Thyroid gland (tissue), 4 donors: Measurements from ENCODE around the gene IQGAP3. TPM values are rescaled to one million over a fixed set of nuclear protein-coding genes. Genes with fewer than 3 reads are reported as not detected.
"Not testable (repeated sequence)": the region's sequence is repeated elsewhere in the genome, so short reads cannot be mapped to it uniquely, and the experiment has no call there.

ENCODE experiments used
- DNase-seq, 2 donors: peaks; one replicate each; pipeline ENCODE4 v3.0.0-alpha.2; 2019
- H3K27ac ChIP-seq, 3 donors: fragments of 200-600 bp; sonication (generic); 1 replicate in 2 of 3; 2 replicates in 1 of 3; pipeline ENCODE4 v1.5.1; 2016 to 2019; ENCODE audit warnings: mild to moderate bottlenecking in 1 of 3, moderate library complexity in 1 of 3
- H3K27me3 ChIP-seq: fragments of 200-600 bp; sonication (generic); one replicate; pipeline ENCODE4 v1.5.1; 2019
- H3K36me3 ChIP-seq, 2 donors: fragments of 200-600 bp; sonication (generic); one replicate each; pipeline ENCODE4 v1.5.1; 2016 to 2019
- H3K4me1 ChIP-seq, 2 donors: fragments of 200-600 bp; sonication (generic); one replicate each; pipeline ENCODE4 v1.5.1; 2017 to 2019
- H3K4me3 ChIP-seq, 3 donors: fragments of 200-600 bp; sonication (generic); replicated peaks in 1 of 3; 1 replicate in 2 of 3; 2 replicates in 1 of 3; pipeline ENCODE4 v1.5.1; 2016; ENCODE audit warnings: mild to moderate bottlenecking in 1 of 3
- H3K9me3 ChIP-seq: fragments of 200-600 bp; sonication (generic); one replicate; pipeline ENCODE4 v1.5.1; 2017
- POLR2A ChIP-seq, 2 donors: fragments of 450-650 bp; IDR thresholded peaks; one replicate each; pipeline ENCODE4 v1.6.1; 2017; ENCODE audit warnings: antibody characterized with exemption in 2 of 2, mild to moderate bottlenecking in 2 of 2, moderate library complexity in 1 of 2
- WGBS, 2 donors: methylation state at CpG; one replicate each; pipeline ENCODE4 v1.1.5; 2017; 5-methylcytosine and 5-hydroxymethylcytosine counted together
- intact Hi-C: fragments of 100-400 bp; cut with DNase I; formaldehyde crosslinking; loops from one replicate; pipeline ENCODE4 v1.15.1; 2023
- total RNA-seq, 4 donors: library from RNA; depleted of rRNA; stranded (reverse); fragments of >200 nt; gene quantifications; one replicate each; pipeline ENCODE4 v1.2.3, GENCODE V29; 2016
- TF ChIP-seq, protein P1 (sequence below), 6 experiments: fragments of 200-600 bp in 3 of 6; fragments of 450-650 bp in 3 of 6; sonication (generic) in 3 of 6; IDR thresholded peaks; one replicate each; pipeline ENCODE4 v1.5.1; 2016 to 2019; ENCODE audit warnings: antibody characterized with exemption in 6 of 6, mild to moderate bottlenecking in 2 of 6, inconsistent platforms in 1 of 6, moderate library complexity in 1 of 6

The IQGAP3 gene
- total RNA-seq, 4 donors from 2014 or later, result 0.15 to 1.4 (median 0.50) TPM

- no peaks in the 10 kb centered on the region for H3K36me3 ChIP-seq
- no peaks in the 10 kb centered on the region for H3K27me3 ChIP-seq
- TF ChIP-seq POLR2A (IDR thresholded peaks at IDR 0.05), result no peak
- TF ChIP-seq, protein P1, sequence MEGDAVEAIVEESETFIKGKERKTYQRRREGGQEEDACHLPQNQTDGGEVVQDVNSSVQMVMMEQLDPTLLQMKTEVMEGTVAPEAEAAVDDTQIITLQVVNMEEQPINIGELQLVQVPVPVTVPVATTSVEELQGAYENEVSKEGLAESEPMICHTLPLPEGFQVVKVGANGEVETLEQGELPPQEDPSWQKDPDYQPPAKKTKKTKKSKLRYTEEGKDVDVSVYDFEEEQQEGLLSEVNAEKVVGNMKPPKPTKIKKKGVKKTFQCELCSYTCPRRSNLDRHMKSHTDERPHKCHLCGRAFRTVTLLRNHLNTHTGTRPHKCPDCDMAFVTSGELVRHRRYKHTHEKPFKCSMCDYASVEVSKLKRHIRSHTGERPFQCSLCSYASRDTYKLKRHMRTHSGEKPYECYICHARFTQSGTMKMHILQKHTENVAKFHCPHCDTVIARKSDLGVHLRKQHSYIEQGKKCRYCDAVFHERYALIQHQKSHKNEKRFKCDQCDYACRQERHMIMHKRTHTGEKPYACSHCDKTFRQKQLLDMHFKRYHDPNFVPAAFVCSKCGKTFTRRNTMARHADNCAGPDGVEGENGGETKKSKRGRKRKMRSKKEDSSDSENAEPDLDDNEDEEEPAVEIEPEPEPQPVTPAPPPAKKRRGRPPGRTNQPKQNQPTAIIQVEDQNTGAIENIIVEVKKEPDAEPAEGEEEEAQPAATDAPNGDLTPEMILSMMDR (IDR thresholded peaks at IDR 0.05), result no peak
- no peaks in the 10 kb centered on the region for H3K9me3 ChIP-seq
- H3K27ac ChIP-seq, result peak overlapping the region in 1 of 3 donors; percentile 27
- 5% methylated on average over 5 of the region's 5 CpGs for WGBS, 2 donors
- intact Hi-C loops, result no loop called here
- DNase-seq, result no peak
- no peaks in the 10 kb centered on the region for H3K4me1 ChIP-seq
- no peak overlapping the region for H3K4me3 ChIP-seq
Observed at GRCh38 chr1:156616463-156616862, 44.1 kb upstream of the IQGAP3 start.

DNA sequence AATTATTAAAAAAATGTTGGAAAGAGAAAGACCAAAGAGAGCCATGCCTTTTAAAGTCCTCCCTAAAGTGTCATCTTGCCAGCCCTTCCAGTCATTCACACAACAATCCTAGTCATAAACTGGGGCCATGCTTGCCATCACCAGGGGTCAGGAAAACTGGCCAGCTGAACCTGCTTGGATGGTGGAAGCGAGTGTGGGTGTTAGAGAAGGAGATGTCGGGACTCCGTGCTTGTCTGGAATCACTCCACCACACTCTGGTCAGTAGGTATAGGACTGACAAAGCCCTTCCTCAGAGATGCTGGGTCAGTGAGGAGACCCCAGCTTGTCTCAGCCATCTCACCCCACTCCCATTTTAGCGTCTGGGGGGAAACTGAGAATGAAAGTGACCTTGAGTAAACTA lies 43.6 kb upstream of the IQGAP3 start:
- Histone ChIP-seq H3K27ac (peak overlapping the region in 1 of 3 donors; percentile 27), H3K4me1 (no peaks in the 10 kb centered on the region), H3K9me3 (no peaks in the 10 kb centered on the region), H3K36me3 (no peaks in the 10 kb centered on the region), H3K27me3 (no peaks in the 10 kb centered on the region), H3K4me3 (no peak overlapping the region)
- TF ChIP-seq, protein P1 (IDR thresholded peaks at IDR 0.05), result no peak
- TF ChIP-seq POLR2A (IDR thresholded peaks at IDR 0.05), result no peak
- DNase-seq, result no peak
- intact Hi-C loops, result no loop called here
- WGBS, 2 donors, result 31 to 51% methylated on average over 4 of the region's 4 CpGs

GRCh38 chr1:156612666-156613065 lies 40.3 kb upstream of the IQGAP3 start:
- intact Hi-C loops, result no loop called here

GRCh38 chr1:156610072-156610471 lies 37.7 kb upstream of the IQGAP3 start:
- H3K27ac ChIP-seq, H3K4me3 ChIP-seq, H3K27me3 ChIP-seq, H3K9me3 ChIP-seq, H3K4me1 ChIP-seq, intact Hi-C loops, DNase-seq, H3K36me3 ChIP-seq: not testable (repeated sequence)
- WGBS, 2 donors, result 87 to 88% methylated on average over 9 of the region's 9 CpGs

More at GRCh38 chr1:156612666-156613065, 40.3 kb upstream of the IQGAP3 start:
- TF ChIP-seq, protein P1 (IDR thresholded peaks at IDR 0.05), result no peak
- no peak for TF ChIP-seq POLR2A (IDR thresholded peaks at IDR 0.05)
- H3K4me1 ChIP-seq, result no peaks in the 10 kb centered on the region
- no peaks in the 10 kb centered on the region for H3K27me3 ChIP-seq
- no peak for DNase-seq
- no peaks in the 10 kb centered on the region for H3K9me3 ChIP-seq
- H3K27ac ChIP-seq, result no peak overlapping the region
- WGBS, 2 donors, result 55 to 66% methylated on average over 3 of the region's 3 CpGs
- H3K36me3 ChIP-seq, result no peaks in the 10 kb centered on the region
- H3K4me3 ChIP-seq, result no peak overlapping the region

DNA sequence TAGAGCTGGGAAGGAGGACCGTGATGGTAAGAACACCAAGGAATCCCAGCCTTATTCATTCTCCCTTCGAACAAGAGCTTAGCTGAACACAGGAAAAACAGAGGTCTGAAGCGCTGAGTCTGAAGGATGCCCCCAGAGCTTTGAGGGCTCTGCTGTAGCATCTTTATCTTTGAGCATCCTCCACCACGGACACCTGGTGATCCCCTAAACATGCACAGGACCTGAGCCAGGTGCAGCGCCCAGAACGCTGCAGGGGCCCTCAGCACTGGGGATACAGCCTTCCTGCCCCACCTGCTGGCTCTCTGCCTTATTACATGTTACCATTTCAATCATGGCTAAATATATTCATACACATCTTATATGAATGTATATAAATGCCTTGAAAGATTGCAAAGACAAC lies 36.6 kb upstream of the IQGAP3 start:
- no peak for DNase-seq
- H3K36me3 ChIP-seq, result no peaks in the 10 kb centered on the region
- TF ChIP-seq, protein P1 (IDR thresholded peaks at IDR 0.05), result peak in 2 of 6 experiments; percentile 12 to 23
- TF ChIP-seq POLR2A (IDR thresholded peaks at IDR 0.05), result no peak
- no peak overlapping the region for H3K27ac ChIP-seq
- no peaks in the 10 kb centered on the region for H3K27me3 ChIP-seq
- no peaks in the 10 kb centered on the region for H3K9me3 ChIP-seq
- intact Hi-C loops, result loop anchor here (2.0 to 5.0 kb wide), 2 partner anchors 156 to 222 kb away; no protein-coding TSS in a partner anchor
- H3K4me1 ChIP-seq, result no peaks in the 10 kb centered on the region
- H3K4me3 ChIP-seq, result no peak overlapping the region
- 39 to 40% methylated on average over 6 of the region's 6 CpGs for WGBS, 2 donors
